Inflammatory macrophage treated with lipopolysaccharide for 4 hours (primary cell): ENCODE measurements around the gene ADGRG3.
A peak's percentile ranks its signal among the peaks of the same experiment; 100 is the strongest.
"Not testable (repeated sequence)": the region's sequence is repeated elsewhere in the genome, so short reads cannot be mapped to it uniquely, and the experiment has no call there.

ENCODE experiments used
- DNase-seq: peaks from one replicate; pipeline ENCODE4 v3.0.0-alpha.2; 2020

ADGRG3 gene

DNA sequence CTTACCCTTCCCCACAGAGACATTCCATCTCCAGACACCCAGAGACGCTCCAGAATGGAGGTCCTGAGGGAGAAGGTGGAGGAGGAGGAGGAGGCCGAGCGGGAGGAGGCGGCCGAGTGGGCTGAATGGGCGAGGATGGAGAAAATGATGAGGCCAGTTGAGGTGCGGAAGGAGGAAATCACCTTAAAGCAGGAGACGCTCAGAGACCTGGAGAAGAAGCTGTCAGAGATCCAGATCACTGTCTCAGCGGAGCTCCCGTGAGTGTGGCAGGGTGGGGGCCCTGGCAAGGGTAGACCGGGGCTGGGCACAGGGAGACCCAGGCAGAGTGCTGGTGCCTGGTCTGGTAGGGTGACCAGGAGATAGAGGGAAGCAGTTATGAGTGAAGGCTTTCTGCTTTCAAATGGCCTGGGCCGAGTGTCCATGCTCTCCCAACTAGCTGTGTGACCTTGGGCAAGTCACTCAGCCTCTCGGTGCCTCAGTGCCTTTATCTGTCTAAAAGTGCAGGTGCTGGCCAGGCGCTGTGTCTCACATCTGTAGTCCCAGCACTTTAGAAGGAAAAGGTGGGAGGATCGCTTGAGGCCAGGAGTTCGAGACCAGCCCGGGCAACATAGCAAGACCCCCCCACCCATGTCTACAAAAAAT, 29.9 kb downstream of the ADGRG3 start:
- no peak for DNase-seq

GRCh38 chr16:57698812-57699405, 30.8 kb downstream of the ADGRG3 start:
- DNase-seq, result no peak

DNA sequence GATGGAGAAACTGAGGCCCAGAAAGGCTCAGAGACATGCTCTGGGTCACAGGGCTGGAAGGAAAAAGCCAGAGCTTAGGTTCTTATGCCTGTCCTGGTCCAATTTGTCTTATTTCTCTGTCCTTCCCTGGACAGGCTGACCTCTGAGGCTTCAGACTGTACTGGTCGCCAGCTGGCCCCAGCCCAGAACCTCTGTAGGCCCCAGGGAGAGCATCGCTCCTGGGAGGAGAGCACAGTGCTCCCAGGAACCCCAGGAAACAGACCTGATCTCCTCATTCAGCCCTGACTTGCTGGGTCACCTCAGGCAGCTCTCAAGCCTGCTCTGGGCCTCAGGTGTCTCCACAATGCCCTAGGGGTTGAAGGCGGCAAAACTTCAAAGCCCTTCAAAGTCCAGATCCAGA, 31.4 kb downstream of the ADGRG3 start:
- no peak for DNase-seq

- no peak for DNase-seq
Observed at GRCh38 chr16:57699899-57700298, 31.8 kb downstream of the ADGRG3 start.

GRCh38 chr16:57700781-57701551, 32.9 kb downstream of the ADGRG3 start:
- DNase-seq, result no peak

- DNase-seq, result no peak
Observed at GRCh38 chr16:57701759-57702371, 33.8 kb downstream of the ADGRG3 start.

DNA sequence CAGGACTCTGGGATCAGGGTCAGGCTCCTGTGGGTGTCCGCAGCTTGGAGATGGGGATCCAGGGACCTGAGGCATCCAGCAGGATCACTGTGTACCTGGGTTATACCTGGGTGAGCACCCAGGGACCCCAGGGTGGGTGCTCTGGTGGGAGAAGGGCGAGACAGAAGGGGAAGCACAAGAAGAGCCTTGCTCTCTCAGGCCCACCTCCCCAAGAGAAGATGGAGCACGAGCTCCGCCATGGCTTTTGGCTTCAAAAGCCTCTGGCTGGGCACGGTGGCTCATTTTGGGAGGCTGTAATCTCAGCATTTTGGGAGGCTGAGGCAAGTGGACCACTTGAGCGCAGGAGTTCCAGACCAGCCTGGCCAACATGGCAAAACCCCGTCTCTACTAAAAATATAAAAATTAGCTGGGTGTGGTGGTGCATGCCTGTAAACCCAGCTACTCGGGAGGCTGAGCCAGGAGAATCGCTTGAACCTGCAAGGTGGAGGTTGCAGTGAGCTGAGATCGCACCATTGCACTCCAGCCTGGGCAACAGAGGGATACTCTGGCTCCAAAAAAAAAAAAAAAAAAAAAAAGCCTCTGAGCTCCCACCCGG, 35.4 kb downstream of the ADGRG3 start:
- no peak for DNase-seq

DNA sequence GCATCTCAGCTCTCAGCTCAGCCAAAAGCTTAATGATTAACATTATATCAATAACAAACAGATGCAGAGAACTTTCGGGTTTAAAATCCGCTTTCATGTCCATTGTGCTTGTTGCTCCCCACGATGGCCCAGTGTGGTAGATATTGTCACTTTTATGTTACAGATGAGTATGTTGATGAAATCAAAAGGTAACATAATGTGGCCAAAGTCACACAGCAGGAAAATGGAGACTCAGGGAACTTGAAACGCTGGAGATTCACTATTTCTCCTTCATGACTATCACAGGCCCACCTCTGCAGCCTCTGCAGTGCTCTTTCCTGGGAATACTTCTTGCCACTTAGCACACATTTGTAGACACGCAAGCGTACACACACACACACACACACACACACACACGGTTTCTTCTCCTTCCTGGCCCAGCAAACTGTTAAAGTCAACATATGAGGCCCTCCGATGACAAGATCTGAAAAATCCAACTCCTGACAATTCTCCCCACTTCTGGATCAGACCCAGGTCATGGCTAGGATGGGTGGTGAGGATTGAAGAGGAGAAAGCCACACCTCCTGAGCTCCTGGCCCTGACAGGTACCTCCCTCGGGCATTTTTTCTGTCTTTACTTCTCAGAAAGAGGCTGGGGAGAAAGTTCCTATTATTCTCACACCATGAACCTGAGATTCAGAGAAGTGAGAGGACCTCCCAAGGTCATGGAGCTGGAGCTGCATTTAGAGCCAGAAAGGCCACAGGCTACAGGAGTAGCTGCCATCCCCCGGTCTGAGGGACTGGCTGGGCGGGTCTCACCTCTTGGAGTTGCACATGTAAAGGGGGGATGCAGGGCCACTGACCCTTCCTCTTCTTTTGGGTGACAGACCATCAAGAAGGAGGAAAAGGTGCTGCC, 36.2 kb downstream of the ADGRG3 start:
- no peak for DNase-seq

DNA sequence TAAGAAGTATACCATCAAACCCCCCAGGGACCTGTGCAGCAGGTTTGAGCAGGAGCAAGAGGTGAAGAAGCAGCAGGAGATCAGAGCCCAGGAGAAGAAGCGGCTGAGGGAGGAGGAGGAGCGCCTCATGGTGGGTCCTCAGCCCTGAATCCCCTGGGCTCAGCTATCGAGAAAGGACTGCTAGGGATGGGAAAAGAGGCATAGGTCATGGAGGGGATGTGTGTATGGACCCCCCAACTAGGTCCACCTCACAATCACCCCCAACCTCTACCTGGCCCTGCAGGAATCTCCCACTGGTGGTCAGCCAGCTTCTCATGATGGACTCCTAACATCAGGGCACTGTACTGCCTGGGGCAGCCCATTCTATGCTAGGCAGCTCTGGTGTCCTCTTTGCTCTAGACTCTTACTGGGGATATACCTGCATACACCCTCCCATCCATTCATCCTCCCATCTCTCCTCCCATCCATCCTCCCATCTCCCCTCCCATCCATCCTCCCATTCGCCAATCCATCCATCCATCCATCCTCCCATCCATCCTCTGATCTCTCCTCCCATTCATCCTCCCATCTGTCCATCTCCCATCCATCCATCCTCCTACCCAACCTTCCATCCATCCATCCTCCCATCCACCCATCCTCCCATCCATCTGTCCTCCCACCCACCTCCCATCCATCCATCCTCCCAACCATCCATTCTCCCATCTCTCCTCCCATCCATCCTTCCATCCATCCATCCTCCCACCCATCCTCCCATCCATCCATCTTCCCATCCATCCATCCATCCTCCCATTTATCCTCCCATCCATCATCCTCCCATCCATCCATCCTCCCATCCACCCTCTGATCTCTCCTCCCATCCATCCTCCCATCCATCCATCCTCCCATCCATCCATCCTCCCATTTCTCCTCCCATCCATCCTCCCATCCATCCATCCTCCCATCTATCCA, 37.1 kb downstream of the ADGRG3 start:
- DNase-seq, result no peak

DNA sequence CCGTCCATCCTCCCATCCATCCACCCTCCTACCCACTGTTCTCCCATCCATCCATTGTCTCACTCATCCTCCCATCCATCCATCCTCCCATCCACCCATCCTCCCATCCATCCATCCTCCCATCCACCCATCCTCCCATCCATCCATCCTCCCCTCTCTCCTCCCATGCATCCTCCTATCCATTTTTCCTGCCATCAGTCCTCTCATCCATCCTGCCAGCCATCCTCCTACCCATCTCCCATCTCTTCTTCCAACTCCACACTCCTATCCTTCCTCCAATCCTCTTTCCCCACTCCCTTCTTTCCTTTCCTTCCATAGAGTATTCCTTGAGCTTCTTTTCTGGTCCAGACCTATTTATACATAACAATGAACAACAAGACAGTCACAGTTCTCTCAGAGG, 38.6 kb downstream of the ADGRG3 start:
- DNase-seq, result no peak

GRCh38 chr16:57707331-57707730, 39.2 kb downstream of the ADGRG3 start:
- DNase-seq, result no peak

- DNase-seq, result no peak
Observed at GRCh38 chr16:57708168-57708567, 40.1 kb downstream of the ADGRG3 start.

- DNase-seq, result no peak
Observed at GRCh38 chr16:57709663-57710062, 41.6 kb downstream of the ADGRG3 start.

GRCh38 chr16:57711346-57711745, 43.2 kb downstream of the ADGRG3 start:
- no peak for DNase-seq

- DNase-seq, result no peak
Observed at GRCh38 chr16:57711993-57712392, 43.9 kb downstream of the ADGRG3 start.

DNA sequence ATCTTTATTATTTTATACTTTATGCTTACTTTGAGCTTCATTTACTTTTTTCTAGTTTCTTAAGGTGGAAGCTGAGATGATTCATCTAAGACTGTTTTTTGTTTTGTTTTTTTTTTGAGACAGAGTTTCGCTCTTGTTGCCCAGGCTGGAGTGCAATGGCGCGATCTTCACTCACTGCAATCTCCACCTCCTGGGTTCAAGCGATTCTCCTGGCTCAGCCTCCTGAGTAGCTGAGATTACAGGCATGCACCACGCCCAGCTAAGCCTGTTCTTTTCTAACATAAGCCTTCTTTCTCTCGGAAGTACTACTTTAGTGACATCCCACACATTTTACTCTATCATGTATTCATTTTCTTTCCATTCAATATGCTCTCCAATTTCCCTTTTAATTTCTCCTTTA, 44.5 kb downstream of the ADGRG3 start:
- not testable (repeated sequence) for DNase-seq

- DNase-seq, result no peak
Observed at GRCh38 chr16:57713596-57713995, 45.5 kb downstream of the ADGRG3 start.

- no peak for DNase-seq
Observed at GRCh38 chr16:57714047-57714446, 45.9 kb downstream of the ADGRG3 start.

DNA sequence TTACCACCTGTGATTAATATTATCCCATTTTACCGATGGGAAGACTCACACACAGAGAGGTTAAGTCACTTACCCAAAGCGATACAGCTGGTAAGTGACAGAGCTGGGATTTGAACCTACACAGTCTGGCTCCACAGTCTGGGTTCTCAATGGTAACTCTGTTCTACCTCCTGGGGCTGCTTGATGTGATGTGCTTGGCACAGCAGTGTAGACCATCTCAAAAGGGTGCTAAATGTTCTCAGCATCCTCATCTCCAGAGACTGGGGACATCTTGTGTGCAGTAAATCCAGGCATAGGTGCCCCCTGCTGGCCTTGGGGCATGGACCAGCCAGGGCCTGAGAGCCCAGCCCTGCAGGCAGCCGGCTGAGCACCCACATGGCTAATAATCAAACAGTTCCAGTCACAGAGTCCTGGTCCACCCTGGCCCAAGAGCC, 52.1 kb downstream of the ADGRG3 start:
- peak; percentile 70 for DNase-seq

DNA sequence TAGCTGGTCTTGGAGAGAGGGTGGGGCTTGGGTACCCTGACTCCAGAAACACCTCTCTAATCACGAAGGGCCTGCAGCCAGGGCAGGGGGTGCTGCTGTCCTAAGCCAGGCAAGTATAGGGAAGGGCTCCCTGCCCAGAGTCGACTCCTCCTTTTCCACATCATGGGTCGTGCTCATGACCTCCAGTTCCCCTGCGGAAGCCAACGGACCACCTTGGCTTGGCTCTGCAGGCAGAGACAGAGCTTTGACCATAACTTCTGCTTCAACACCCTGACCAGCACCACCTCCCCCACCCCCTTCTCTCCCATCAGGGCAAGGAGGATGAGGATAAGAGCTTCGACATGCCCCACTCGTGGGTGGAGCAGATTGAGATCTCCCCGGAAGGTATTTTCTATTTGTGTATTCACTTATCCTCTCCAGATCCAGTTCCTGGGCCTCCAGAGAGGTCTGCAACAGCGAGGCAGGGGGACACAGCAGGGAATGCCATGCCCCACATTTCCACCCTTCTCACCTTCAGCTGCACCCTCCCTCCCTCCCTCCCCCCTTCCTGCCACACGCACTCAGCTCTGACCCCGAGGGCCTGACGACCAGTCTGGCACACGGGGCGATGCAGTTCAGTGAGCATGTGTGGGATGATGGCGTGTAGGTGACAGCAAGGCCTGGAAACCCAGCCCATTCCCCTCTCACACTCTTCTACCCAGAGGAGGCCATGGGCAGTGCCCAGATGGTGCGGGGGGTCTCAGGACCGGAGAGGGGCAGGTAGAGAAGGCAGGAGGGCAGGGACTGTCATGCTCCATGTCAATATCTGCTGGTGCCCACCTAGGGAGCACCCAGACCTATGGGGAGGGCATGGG, 53.5 kb downstream of the ADGRG3 start:
- DNase-seq, result no peak
